Activated CD8-positive, alpha-beta T cell treated with anti-CD3 and anti-CD28 coated beads for 36 hours (primary cell): ENCODE results near the gene TMEM178A. TPM values are rescaled to one million over a fixed set of nuclear protein-coding genes. Genes with fewer than 3 reads are reported as not detected.

Source experiments
- ATAC-seq: fragments of 200-7000 bp; cut with Tn5 transposase; one replicate; pipeline ENCODE4 v1.10.0; 2021; ENCODE audit warnings: mild to moderate bottlenecking, moderate library complexity
- CTCF ChIA-PET: fragments of 350-600 bp; sonication (Branson Sonifier 250); formaldehyde crosslinking; loops from one replicate; lab custom pipeline; 2021; ENCODE audit warnings: antibody characterized with exemption; lab: Charles Lee
- POLR2A ChIA-PET: fragments of 350-600 bp; sonication (Branson Sonifier 250); formaldehyde crosslinking; loops from one replicate; lab custom pipeline; 2021; ENCODE audit warnings: antibody characterized with exemption; lab: Charles Lee
- DNase-seq: peaks from one replicate; pipeline ENCODE4 v3.0.0-alpha.2; 2020
- H3K27ac Mint-ChIP-seq: one replicate; pipeline ENCODE4 v1.8.0; 2021; ENCODE audit warnings: mild to moderate bottlenecking, mixed read lengths
- H3K27me3 Mint-ChIP-seq: one replicate; pipeline ENCODE4 v1.8.0; 2021; ENCODE audit warnings: mixed read lengths
- H3K36me3 Mint-ChIP-seq: one replicate; pipeline ENCODE4 v1.8.0; 2021; ENCODE audit warnings: low read depth, mixed read lengths
- H3K4me1 Mint-ChIP-seq: one replicate; pipeline ENCODE4 v1.8.0; 2021; ENCODE audit warnings: low read depth, mixed read lengths
- H3K4me3 Mint-ChIP-seq: one replicate; pipeline ENCODE4 v1.8.0; 2021; ENCODE audit warnings: mild to moderate bottlenecking, moderate library complexity, mixed read lengths
- H3K9me3 Mint-ChIP-seq: one replicate; pipeline ENCODE4 v1.8.0; 2021; ENCODE audit warnings: mixed read lengths
- intact Hi-C: fragments of 100-400 bp; cut with micrococcal nuclease; formaldehyde crosslinking; loops from one replicate; pipeline ENCODE4 v1.10.0; 2022
- total RNA-seq, 2 experiments: library from RNA; stranded (reverse); gene quantifications; one replicate each; pipeline ENCODE4 v1.2.3, GENCODE V29; 2021
- TF ChIP-seq, protein P1 (sequence below): fragments of 200-600 bp; IDR thresholded peaks from one replicate; pipeline ENCODE4 v1.8.0; 2022; ENCODE audit warnings: antibody characterized with exemption, mild to moderate bottlenecking

TMEM178A gene
- total RNA-seq, 2 experiments from 2014 or later, result 0.23 to 0.31 TPM

DNA sequence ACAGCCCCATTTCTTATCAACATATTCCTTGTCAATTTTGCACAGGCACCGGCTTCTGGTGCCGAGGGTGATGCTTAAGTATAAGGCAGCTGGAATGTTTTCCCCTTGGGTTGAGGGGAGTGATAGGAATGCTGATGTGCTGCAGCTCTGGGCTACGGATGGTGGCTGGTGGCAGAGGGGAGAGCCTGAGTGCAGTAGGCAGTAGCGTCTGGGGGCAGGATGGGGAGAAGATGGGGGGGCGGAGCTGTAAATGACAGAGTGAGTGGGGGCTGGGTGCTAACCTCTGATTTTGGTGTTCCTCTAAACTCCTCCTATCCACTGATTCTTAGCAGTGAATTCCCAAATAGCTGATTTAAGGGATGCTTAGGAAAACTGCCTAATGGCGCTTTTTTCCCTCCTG lies 20.7 kb downstream of the TMEM178A start:
- Mint-ChIP-seq H3K9me3 (no peaks in the 10 kb centered on the region), H3K27me3 (peaks cover 8% of the 10 kb centered on the region), H3K4me3 (no peak overlapping the region), H3K36me3 (no peaks in the 10 kb centered on the region), H3K4me1 (no peaks in the 10 kb centered on the region), H3K27ac (no peak overlapping the region)
- TF ChIP-seq, protein P1, sequence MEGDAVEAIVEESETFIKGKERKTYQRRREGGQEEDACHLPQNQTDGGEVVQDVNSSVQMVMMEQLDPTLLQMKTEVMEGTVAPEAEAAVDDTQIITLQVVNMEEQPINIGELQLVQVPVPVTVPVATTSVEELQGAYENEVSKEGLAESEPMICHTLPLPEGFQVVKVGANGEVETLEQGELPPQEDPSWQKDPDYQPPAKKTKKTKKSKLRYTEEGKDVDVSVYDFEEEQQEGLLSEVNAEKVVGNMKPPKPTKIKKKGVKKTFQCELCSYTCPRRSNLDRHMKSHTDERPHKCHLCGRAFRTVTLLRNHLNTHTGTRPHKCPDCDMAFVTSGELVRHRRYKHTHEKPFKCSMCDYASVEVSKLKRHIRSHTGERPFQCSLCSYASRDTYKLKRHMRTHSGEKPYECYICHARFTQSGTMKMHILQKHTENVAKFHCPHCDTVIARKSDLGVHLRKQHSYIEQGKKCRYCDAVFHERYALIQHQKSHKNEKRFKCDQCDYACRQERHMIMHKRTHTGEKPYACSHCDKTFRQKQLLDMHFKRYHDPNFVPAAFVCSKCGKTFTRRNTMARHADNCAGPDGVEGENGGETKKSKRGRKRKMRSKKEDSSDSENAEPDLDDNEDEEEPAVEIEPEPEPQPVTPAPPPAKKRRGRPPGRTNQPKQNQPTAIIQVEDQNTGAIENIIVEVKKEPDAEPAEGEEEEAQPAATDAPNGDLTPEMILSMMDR, result no peak
- no peak for ATAC-seq
- ChIA-PET CTCF (no interaction called here), POLR2A (no interaction called here)
- no peak for DNase-seq
- intact Hi-C loops, result no loop called here

DNA sequence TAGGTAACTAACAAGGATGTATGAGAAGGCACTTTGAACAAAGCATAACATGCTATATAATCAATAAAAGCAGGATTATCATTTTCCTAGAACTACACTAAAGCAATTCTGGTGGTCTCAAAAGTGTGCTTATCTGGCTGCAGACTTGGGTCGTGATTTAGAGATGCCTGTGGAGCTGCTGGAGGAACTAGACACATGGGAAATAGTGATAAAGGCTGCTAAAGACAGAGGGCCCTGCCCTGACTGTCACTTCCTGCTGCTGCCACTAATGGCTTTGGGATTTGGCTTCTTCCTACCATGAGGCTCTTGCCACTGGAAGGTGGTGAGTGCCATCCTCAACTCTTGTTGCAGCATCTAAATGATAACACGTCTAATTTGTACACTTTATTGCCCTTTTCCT lies 22.5 kb downstream of the TMEM178A start:
- intact Hi-C loops, result no loop called here
- CTCF ChIA-PET, result no interaction called here
- no peak for ATAC-seq
- TF ChIP-seq, protein P1, result no peak
- H3K27ac Mint-ChIP-seq, result no peak overlapping the region
- no peaks in the 10 kb centered on the region for H3K4me1 Mint-ChIP-seq
- no peak for DNase-seq
- POLR2A ChIA-PET, result no interaction called here
- no peaks in the 10 kb centered on the region for H3K36me3 Mint-ChIP-seq
- peaks cover 7% of the 10 kb centered on the region for H3K27me3 Mint-ChIP-seq
- no peak overlapping the region for H3K4me3 Mint-ChIP-seq
- no peaks in the 10 kb centered on the region for H3K9me3 Mint-ChIP-seq

GRCh38 chr2:39689272-39689841 lies 23.6 kb downstream of the TMEM178A start:
- Mint-ChIP-seq H3K27me3 (peaks cover 7% of the 10 kb centered on the region), H3K27ac (no peak overlapping the region), H3K36me3 (no peaks in the 10 kb centered on the region), H3K4me3 (no peak overlapping the region), H3K9me3 (no peaks in the 10 kb centered on the region), H3K4me1 (no peaks in the 10 kb centered on the region)
- no peak for DNase-seq
- intact Hi-C loops, result no loop called here
- ChIA-PET POLR2A (no interaction called here), CTCF (no interaction called here)
- TF ChIP-seq, protein P1, result no peak
- no peak for ATAC-seq

- peaks cover 7% of the 10 kb centered on the region for H3K27me3 Mint-ChIP-seq
- ChIA-PET POLR2A (no interaction called here), CTCF (no interaction called here)
- H3K36me3 Mint-ChIP-seq, result no peaks in the 10 kb centered on the region
- TF ChIP-seq, protein P1, result no peak
- no peaks in the 10 kb centered on the region for H3K4me1 Mint-ChIP-seq
- no peak for DNase-seq
- no peak for ATAC-seq
- no peaks in the 10 kb centered on the region for H3K9me3 Mint-ChIP-seq
- H3K27ac Mint-ChIP-seq, result no peak overlapping the region
- H3K4me3 Mint-ChIP-seq, result no peak overlapping the region
- intact Hi-C loops, result no loop called here
Observed at GRCh38 chr2:39689876-39690275, 24.2 kb downstream of the TMEM178A start.

- Mint-ChIP-seq H3K9me3 (no peaks in the 10 kb centered on the region), H3K4me3 (no peak overlapping the region), H3K4me1 (no peaks in the 10 kb centered on the region), H3K36me3 (no peaks in the 10 kb centered on the region), H3K27me3 (peaks cover 8% of the 10 kb centered on the region), H3K27ac (no peak overlapping the region)
- intact Hi-C loops, result no loop called here
- ATAC-seq, result no peak
- CTCF ChIA-PET, result no interaction called here
- POLR2A ChIA-PET, result no interaction called here
- TF ChIP-seq, protein P1, result no peak
- no peak for DNase-seq
Observed at GRCh38 chr2:39693245-39693644, 27.5 kb downstream of the TMEM178A start.
